H1 (cell line): ENCODE results near the gene SCN1B. TPM values are rescaled to one million over a fixed set of nuclear protein-coding genes. Genes with fewer than 3 reads are reported as not detected.

ENCODE experiments used
- SIRT6 ChIP-seq: IDR thresholded peaks from one replicate; pipeline ENCODE4 v1.7.1; 2012; ENCODE audit warnings: low read length, inconsistent platforms
- polyA plus RNA-seq, 7 experiments: library from polyadenylated mRNA; depleted of rRNA in 3 of 7; stranded (reverse) in 5 of 7; unstranded in 2 of 7; fragments of >200 nt in 5 of 7; fragments of 200-250 nt in 2 of 7; gene quantifications; 1 replicate in 5 of 7; 2 replicates in 1 of 7; 4 replicates in 1 of 7; pipeline versions ENCODE4 v1.2.1 to v1.2.3, GENCODE V29; 2011 to 2013; ENCODE audit warnings: missing spikeins in 2 of 7, mixed read lengths in 2 of 7
- total RNA-seq: library from RNA; stranded (reverse); fragmentation: NEBNext Ultra II Directional; extraction: Animal tissue kit (Norgen Biotek cat#: 25700); gene quantifications from 2 replicates; pipeline ENCODE4 v1.2.1, GENCODE V29; 2021

Gene SCN1B
- total and polyA plus RNA-seq, 2 of the 8 experiments (the other 6 are each of a cell fraction or from before 2014, with no cell fraction given), result 3.1 to 3.5 TPM

DNA sequence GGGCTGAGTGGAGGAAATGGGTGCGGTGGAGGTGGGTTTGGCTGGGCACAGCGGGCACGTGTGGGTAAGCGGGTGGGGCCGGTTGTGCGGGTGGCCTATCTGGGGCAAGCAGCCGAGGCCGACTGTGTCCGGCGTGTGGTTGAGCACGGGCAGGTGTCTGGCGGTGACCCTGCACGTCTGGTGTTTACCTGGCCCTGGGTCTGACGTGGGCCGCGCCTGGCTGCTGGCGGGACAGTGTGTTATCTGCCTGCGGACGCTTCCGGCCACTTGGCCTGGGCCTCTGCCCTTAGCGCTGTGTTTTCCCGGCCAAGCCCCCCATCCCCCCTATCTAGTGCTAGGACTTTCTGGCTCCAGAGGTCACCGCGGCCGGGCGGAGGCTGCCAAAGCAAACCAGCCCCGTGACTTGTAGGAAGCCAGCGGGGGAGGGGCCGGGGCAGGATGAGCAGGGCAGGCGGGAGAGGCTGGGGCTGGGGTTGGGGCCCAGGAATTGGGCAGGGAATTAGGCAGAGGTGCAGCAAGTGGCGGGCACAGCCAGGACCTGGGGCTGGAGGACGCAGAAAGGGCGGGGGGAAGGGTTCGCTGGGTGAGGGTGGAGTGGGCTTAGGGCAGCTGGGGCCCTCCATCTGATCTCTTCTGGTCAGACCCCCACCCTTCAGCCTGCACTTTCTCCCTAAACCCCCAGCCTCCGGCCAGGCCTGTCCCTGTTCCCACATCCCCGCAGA, 10.7 kb downstream of the SCN1B start (continued):
- no peak for TF ChIP-seq SIRT6
- TF ChIP-seq, all 59 proteins: peak for 9
